Kidney (tissue), 14 donors: Measurements from ENCODE around the gene RFESD. TPM values are rescaled to one million over a fixed set of nuclear protein-coding genes. Genes with fewer than 3 reads are reported as not detected.
"Not testable (repeated sequence)": the region's sequence is repeated elsewhere in the genome, so short reads cannot be mapped to it uniquely, and the experiment has no call there.

Experiments used
- DNase-seq, 5 donors: peaks; one replicate each; pipeline ENCODE4 v3.0.0-alpha.2; 2013 to 2020
- FAIRE-seq: peaks from 2 replicates; lab custom pipeline; 2012; peaks lifted over from hg19 to GRCh38; lab: Jason Lieb, UNC
- H3K27ac ChIP-seq, 2 donors: one replicate each; pipeline ENCODE4 v1.7.0; 2013; ENCODE audit warnings: low read depth in 2 of 2, low read length in 2 of 2, inconsistent platforms in 1 of 2
- H3K27me3 ChIP-seq: one replicate; pipeline ENCODE4 v1.7.1; 2013; ENCODE audit warnings: low read length, inconsistent platforms; ENCODE audit not compliant: control insufficient read depth, insufficient read depth
- H3K36me3 ChIP-seq, 3 donors: one replicate each; pipeline versions ENCODE4 v1.7.0 to v1.7.1; 2013; ENCODE audit warnings: low read length in 3 of 3, control low read depth in 1 of 3, inconsistent platforms in 1 of 3; ENCODE audit not compliant: insufficient read depth in 3 of 3, control insufficient read depth in 2 of 3
- H3K4me1 ChIP-seq, 3 donors: one replicate each; pipeline versions ENCODE4 v1.7.0 to v1.7.1; 2013; ENCODE audit warnings: low read length in 3 of 3, inconsistent platforms in 1 of 3, low read depth in 1 of 3; ENCODE audit not compliant: control insufficient read depth in 2 of 3, insufficient read depth in 2 of 3
- H3K4me3 ChIP-seq, 3 donors: one replicate each; pipeline versions ENCODE4 v1.7.0 to v1.8.1; 2013; ENCODE audit warnings: low read length in 3 of 3, control low read depth in 1 of 3, inconsistent platforms in 1 of 3
- H3K9ac ChIP-seq, 3 donors: one replicate each; pipeline versions ENCODE4 v1.7.0 to v1.7.1; 2013; ENCODE audit warnings: low read length in 3 of 3, control low read depth in 1 of 3, inconsistent platforms in 1 of 3
- H3K9me3 ChIP-seq, 3 donors: one replicate each; pipeline versions ENCODE4 v1.7.0 to v1.7.1; 2013; ENCODE audit warnings: low read length in 3 of 3, control low read depth in 1 of 3, inconsistent platforms in 1 of 3; ENCODE audit not compliant: control insufficient read depth in 2 of 3, insufficient read depth in 1 of 3
- CTCF ChIP-seq: IDR thresholded peaks from 3 replicates; pipeline ENCODE4 v1.5.1; 2012; ENCODE audit warnings: mild to moderate bottlenecking, moderate library complexity, borderline replicate concordance; ENCODE audit not compliant: insufficient read depth; ENCODE audit errors: extremely low read depth
- intact Hi-C: fragments of 100-400 bp; cut with DNase I; formaldehyde crosslinking; loops from one replicate; pipeline ENCODE4 v1.11.1; 2022
- polyA plus RNA-seq: library from polyadenylated mRNA; stranded (reverse); fragments of 350-450 nt; fragmentation: Illumina TruSeq; extraction: RNeasy Lipid Tissue Mini Kit (QIAGEN cat#74804); gene quantifications from one replicate; pipeline ENCODE4 v1.2.3, GENCODE V29; 2014; ENCODE audit warnings: low read depth, low replicate concordance; ENCODE audit not compliant: insufficient read depth
- total RNA-seq: library from RNA; stranded (reverse); fragmentation: NEBNext Ultra II Directional; extraction: Animal tissue kit (Norgen Biotek cat#: 25700); gene quantifications from one replicate; pipeline ENCODE4 v1.2.1, GENCODE V29; 2021
- donor health status: control.
- donor health status: control.
- donor health status: control.
- donor health status: control.
- donor health status: control.
- donor health status: DM: yes; HTN: yes; CAD: no.
- donor health status: Normal renal cell carcinoma (clear cell type).

Gene RFESD
- total and polyA plus RNA-seq, 2 donors from 2014 or later, result 2.6 to 4.0 TPM

DNA sequence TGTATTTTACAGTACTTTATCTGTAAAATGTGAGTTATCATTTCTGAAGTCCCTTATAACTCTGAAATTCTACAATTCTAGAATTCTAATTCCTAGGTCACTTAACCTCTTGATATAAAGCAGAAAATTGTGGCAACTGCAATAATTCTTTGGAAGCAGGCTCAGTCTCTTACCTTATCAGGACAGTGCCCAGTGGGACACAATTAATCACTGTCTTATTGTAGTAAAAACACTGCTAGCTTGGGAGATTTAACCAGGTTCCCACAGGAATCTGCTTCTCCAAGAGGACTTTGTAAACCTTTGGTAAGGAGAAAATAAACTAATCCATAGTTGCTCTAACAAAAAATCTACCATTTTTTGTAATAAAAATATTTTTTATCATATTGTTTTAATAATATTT lies 54.5 kb downstream of the RFESD start:
- intact Hi-C loops, result no loop called here
- no peak for TF ChIP-seq CTCF
- FAIRE-seq, result no peak
- no peak for DNase-seq
- H3K9me3 ChIP-seq, result no peaks in the 10 kb centered on the region
- no peak overlapping the region for H3K27ac ChIP-seq
- no peak overlapping the region for H3K4me3 ChIP-seq
- H3K4me1 ChIP-seq, result peaks cover 0 to 8% (median 3%) of the 10 kb centered on the region in 3 donors
- no peak overlapping the region for H3K9ac ChIP-seq
- H3K36me3 ChIP-seq, result no peaks in the 10 kb centered on the region
- H3K27me3 ChIP-seq, result no peaks in the 10 kb centered on the region

- Histone ChIP-seq H3K27ac (no peak overlapping the region), H3K9me3 (no peaks in the 10 kb centered on the region), H3K9ac (no peak overlapping the region), H3K36me3 (no peaks in the 10 kb centered on the region), H3K4me1 (peaks cover 0 to under 1% (median 0%) of the 10 kb centered on the region in 3 donors), H3K27me3 (no peaks in the 10 kb centered on the region), H3K4me3 (no peak overlapping the region)
- TF ChIP-seq CTCF, result no peak
- DNase-seq, result no peak
- peak; percentile 84 for FAIRE-seq
- intact Hi-C loops, result no loop called here
Measured at GRCh38 chr5:95704150-95704549, 57.6 kb downstream of the RFESD start.

- H3K36me3 ChIP-seq, intact Hi-C loops, FAIRE-seq: not testable (repeated sequence)
Measured at GRCh38 chr5:95706196-95706595, 59.6 kb downstream of the RFESD start.

DNA sequence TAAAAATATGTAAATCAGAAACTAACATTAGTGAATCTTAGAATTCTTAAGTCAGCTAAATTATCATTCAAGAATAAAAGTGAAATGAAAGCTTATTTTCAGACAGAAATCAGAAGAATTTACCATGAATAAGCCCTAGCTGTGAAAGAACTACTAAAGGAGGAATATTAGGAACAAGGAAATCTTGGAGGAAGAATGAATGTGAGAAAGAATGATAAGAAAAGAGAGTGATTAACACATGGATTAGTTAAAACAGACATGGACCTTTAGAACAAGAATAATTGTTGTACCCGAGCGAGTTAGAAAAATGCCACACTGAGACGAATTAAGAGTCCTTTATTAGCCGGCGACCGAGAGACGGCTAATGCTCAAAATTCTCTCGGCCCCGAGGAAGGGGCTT lies 60.5 kb downstream of the RFESD start:
- no peak overlapping the region for H3K4me3 ChIP-seq
- FAIRE-seq, result no peak
- H3K27me3 ChIP-seq, result no peaks in the 10 kb centered on the region
- no peaks in the 10 kb centered on the region for H3K9me3 ChIP-seq
- no peak for TF ChIP-seq CTCF
- H3K27ac ChIP-seq, result no peak overlapping the region
- H3K9ac ChIP-seq, result no peak overlapping the region
- no peaks in the 10 kb centered on the region for H3K4me1 ChIP-seq
- no peak for DNase-seq
- intact Hi-C loops, result no loop called here
- no peaks in the 10 kb centered on the region for H3K36me3 ChIP-seq

More at GRCh38 chr5:95706196-95706595, 59.6 kb downstream of the RFESD start:
- not testable (repeated sequence) for H3K9me3 ChIP-seq, H3K4me3 ChIP-seq, DNase-seq, H3K4me1 ChIP-seq, H3K27ac ChIP-seq, H3K27me3 ChIP-seq, H3K9ac ChIP-seq

Other genes starting within 250 kb of the RFESD start
- gene SKIC3, start 91.8 kb upstream of the RFESD start, total RNA-seq, result 72.9 TPM
- gene SKIC3, start 91.8 kb upstream of the RFESD start, polyA plus RNA-seq, result 13.3 TPM
- gene ARSK, start 91.7 kb upstream of the RFESD start, total RNA-seq, result 5.9 TPM
- gene ARSK, start 91.7 kb upstream of the RFESD start, polyA plus RNA-seq, result 4.5 TPM
- 0.16 TPM for gene GPR150, start 26.7 kb upstream of the RFESD start, total RNA-seq
- 0.19 TPM for gene GPR150, start 26.7 kb upstream of the RFESD start, polyA plus RNA-seq
- 1.0 TPM for gene SPATA9, start 36.2 kb downstream of the RFESD start, total RNA-seq
- gene SPATA9, start 36.2 kb downstream of the RFESD start, polyA plus RNA-seq, result 1.1 TPM
- gene RHOBTB3, start 84.6 kb downstream of the RFESD start, total RNA-seq, result 54.5 TPM
- gene RHOBTB3, start 84.6 kb downstream of the RFESD start, polyA plus RNA-seq, result 22.5 TPM
- 57.4 TPM for gene GLRX, start 175.9 kb downstream of the RFESD start, total RNA-seq
- 324 TPM for gene GLRX, start 175.9 kb downstream of the RFESD start, polyA plus RNA-seq